Fibroblast of skin of abdomen (primary cell): ENCODE results near the gene VRK2.
"Not testable (repeated sequence)": the region's sequence is repeated elsewhere in the genome, so short reads cannot be mapped to it uniquely, and the experiment has no call there.

Source experiments
- DNase-seq: peaks from one replicate; pipeline ENCODE4 v3.0.0-alpha.2; 2013

VRK2 gene

GRCh38 chr2:58170334-58170933 is 123.8 kb downstream of the VRK2 start:
- DNase-seq = not testable (repeated sequence)

- DNase-seq = not testable (repeated sequence)
Measured at GRCh38 chr2:58171831-58172230, 125.2 kb downstream of the VRK2 start.

GRCh38 chr2:58177187-58177586 is 130.6 kb downstream of the VRK2 start:
- not testable (repeated sequence) for DNase-seq

DNA sequence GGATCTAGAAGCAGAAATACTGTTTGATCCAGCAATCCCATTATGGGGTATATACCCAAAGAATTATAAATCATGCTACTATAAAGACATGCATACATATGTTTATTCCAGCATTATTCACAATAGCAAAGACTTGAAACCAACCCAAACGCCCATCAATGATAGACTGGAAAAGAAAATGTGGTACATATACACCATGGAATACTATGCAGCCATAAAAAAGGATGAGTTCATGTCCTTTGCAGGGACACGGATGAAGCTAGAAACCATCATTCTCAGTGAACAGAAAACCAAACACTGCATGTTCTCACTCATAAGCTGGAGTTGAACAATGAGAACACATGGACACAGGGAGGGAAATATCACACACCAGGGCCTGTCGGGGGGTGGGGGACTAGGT is 133.6 kb downstream of the VRK2 start:
- not testable (repeated sequence) for DNase-seq

DNA sequence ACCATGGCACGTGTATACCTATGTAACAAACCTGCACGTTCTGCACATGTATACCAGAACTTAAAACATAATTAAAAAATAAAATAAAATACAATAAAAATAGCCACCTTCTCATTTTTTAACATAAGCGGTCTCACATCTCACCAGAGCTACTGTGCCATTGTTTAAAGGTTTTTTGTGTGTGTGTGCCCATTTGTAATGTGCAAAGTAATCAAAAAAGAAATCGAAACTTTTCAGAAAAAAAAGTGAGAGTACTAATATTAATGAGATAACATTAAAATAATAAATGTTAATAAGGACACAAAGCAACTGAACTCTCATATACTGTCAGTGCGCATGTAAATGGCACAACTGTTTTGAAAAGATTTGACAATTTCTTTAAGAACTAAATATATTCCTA is 134.0 kb downstream of the VRK2 start:
- no peak for DNase-seq

GRCh38 chr2:58182527-58182926 is 135.9 kb downstream of the VRK2 start:
- no peak for DNase-seq

DNA sequence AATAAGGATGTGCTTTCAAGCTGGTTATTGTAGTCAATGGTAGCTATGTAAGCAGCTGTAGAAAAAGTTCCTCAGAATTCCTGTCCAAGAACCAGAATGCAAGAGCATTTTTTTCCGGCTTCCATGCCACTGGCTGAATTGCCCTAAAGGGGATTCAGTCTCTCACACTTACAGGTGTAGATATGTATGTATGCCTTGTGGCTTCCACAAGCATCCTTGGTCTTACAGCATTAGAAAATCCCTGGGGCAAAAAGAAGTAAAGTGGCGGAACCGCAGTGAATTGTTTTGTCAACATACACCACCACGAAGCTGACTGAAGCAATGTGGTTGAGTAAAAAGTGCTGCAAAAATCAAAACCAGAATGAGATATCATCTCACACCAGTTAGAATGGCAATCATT is 139.9 kb downstream of the VRK2 start:
- no peak for DNase-seq

DNA sequence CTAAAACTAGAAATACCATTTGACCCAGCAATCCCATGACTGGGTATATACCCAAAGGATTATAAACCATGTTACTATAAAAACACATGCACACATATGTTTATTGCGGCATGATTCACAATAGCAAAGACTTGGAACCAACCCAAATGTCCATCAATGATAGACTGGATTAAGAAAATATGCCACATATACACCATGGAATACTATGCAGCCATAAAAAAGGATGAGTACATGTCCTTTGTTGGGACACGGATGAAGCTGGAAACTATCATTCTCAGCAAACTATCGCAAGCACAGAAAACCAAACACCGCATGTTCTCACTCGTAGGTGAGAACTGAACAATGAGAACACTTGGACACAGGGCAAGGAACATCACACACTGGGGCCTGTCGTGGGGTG is 140.4 kb downstream of the VRK2 start:
- DNase-seq = not testable (repeated sequence)

GRCh38 chr2:58194458-58194857 is 147.9 kb downstream of the VRK2 start:
- DNase-seq = no peak

GRCh38 chr2:58195662-58196061 is 149.1 kb downstream of the VRK2 start:
- peak; percentile 4 for DNase-seq

- no peak for DNase-seq
Measured at GRCh38 chr2:58197894-58198293, 151.3 kb downstream of the VRK2 start.

DNA sequence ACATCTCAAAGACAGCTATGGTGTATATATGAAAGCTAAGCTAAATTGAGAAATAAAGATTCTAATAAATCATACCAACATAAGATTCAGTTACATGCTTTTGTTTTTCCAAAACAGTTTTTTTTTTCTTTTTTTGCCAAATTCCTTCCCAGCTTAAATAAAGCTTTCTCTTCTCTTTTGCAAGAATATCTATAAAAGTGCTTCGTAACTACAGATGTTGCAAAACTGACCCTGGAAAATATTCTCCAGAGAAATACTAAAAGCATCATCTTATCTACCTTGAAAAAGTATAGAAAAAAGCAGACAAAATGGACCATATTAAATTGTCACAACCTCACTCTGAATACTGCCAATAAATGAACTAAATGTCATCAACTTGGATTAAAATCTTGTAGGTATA is 155.8 kb downstream of the VRK2 start:
- DNase-seq = no peak

DNA sequence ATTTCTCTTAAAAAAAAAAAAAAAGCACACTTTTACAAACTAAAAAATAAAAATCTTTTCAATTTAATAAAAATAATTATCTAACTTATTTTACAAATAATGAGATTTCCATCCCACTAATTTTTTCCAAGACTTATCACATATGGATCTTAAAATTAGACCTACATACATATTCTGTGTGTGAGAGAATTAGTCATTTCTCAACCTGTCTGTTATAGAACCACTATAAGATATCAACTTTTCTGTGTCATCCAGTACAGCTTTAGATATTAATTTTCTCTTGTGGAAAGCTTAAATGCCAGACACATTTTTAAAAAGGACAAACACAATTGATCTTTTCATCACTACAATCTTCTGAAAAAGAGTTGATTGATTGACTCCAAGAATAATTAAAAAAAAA is 156.4 kb downstream of the VRK2 start:
- no peak for DNase-seq

GRCh38 chr2:58204195-58204959 is 157.8 kb downstream of the VRK2 start:
- peak; percentile 29 for DNase-seq

GRCh38 chr2:58206785-58207184 is 160.2 kb downstream of the VRK2 start:
- DNase-seq = no peak

DNA sequence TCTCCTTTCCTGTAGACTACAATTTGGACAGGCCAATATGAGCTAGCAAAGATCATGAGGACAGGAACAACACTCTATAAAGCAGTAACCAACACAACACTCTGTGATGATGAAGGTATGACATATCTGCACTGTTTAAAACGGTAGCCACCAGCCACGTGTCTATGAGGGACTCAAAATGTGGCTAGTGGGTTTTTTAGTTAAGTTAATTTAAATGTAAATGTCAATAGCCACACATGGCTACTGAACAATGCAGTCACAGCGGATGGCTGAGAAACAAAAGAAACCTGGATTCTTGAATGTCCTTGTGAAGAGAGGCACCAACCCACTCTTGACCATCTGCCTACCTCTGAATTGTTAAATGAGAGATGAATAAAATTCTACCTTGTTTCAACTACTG is 160.6 kb downstream of the VRK2 start:
- DNase-seq = no peak
